Peyer's patch (tissue), 4 donors: ENCODE results near the gene UROC1. TPM values are rescaled to one million over a fixed set of nuclear protein-coding genes. Genes with fewer than 3 reads are reported as not detected.
"Not testable (repeated sequence)": the region's sequence is repeated elsewhere in the genome, so short reads cannot be mapped to it uniquely, and the experiment has no call there.

Source experiments
- DNase-seq, 3 donors: peaks; one replicate each; pipeline ENCODE4 v3.0.0-alpha.2; 2017 to 2019
- H3K27ac ChIP-seq, 4 donors: fragments of 200-600 bp; sonication (generic); one replicate each; pipeline ENCODE4 v1.5.1; 2016 to 2019
- H3K27me3 ChIP-seq, 2 donors: fragments of 200-600 bp; sonication (generic); one replicate each; pipeline ENCODE4 v1.5.1; 2019
- H3K36me3 ChIP-seq, 3 donors: fragments of 200-600 bp; sonication (generic); one replicate each; pipeline ENCODE4 v1.5.1; 2016 to 2019
- H3K4me1 ChIP-seq, 4 donors: fragments of 200-600 bp; sonication (generic); one replicate each; pipeline ENCODE4 v1.5.1; 2016 to 2019
- H3K4me3 ChIP-seq, 4 donors: fragments of 200-600 bp; sonication (generic); 1 replicate in 3 of 4; 2 replicates in 1 of 4; pipeline ENCODE4 v1.5.1; 2016 to 2019; ENCODE audit warnings: mild to moderate bottlenecking in 1 of 4
- H3K9me3 ChIP-seq, 4 donors: fragments of 200-600 bp; sonication (generic); one replicate each; pipeline ENCODE4 v1.5.1; 2016 to 2019; ENCODE audit warnings: mild to moderate bottlenecking in 1 of 4
- CTCF ChIP-seq, 6 experiments: fragments of 450-650 bp in 4 of 6; fragments of 200-600 bp in 2 of 6; sonication (generic) in 1 of 6; IDR thresholded peaks; one replicate each; pipeline ENCODE4 v1.5.1; 2017 to 2019; ENCODE audit warnings: antibody characterized with exemption in 6 of 6, mild to moderate bottlenecking in 3 of 6, moderate library complexity in 1 of 6
- POLR2A ChIP-seq, 2 donors: fragments of 450-650 bp; IDR thresholded peaks; one replicate each; pipeline ENCODE4 v1.5.1; 2017; ENCODE audit warnings: antibody characterized with exemption in 2 of 2, mild to moderate bottlenecking in 2 of 2, moderate library complexity in 2 of 2
- total RNA-seq, 4 donors: library from RNA; depleted of rRNA; stranded (reverse); fragments of >200 nt; gene quantifications; one replicate each; pipeline ENCODE4 v1.1.0, GENCODE V29; 2016

The UROC1 gene
- total RNA-seq, 4 donors from 2014 or later: not detected

- TF ChIP-seq CTCF (IDR thresholded peaks at IDR 0.05) (no peak), POLR2A (IDR thresholded peaks at IDR 0.05) (no peak)
- DNase-seq: peak in 1 of 3 donors; percentile 23
- Histone ChIP-seq H3K27me3 (no peaks in the 10 kb centered on the region), H3K9me3 (no peaks in the 10 kb centered on the region), H3K4me3 (no peak overlapping the region), H3K36me3 (no peaks in the 10 kb centered on the region), H3K27ac (no peak overlapping the region), H3K4me1 (no peaks in the 10 kb centered on the region)
Observed at GRCh38 chr3:126537116-126537729, 19.6 kb upstream of the UROC1 start.

- no peaks in the 10 kb centered on the region for H3K9me3 ChIP-seq
- DNase-seq: peak in 1 of 3 donors; percentile 11
- no peaks in the 10 kb centered on the region for H3K27me3 ChIP-seq
- no peaks in the 10 kb centered on the region for H3K36me3 ChIP-seq
- no peak overlapping the region for H3K4me3 ChIP-seq
- TF ChIP-seq CTCF (IDR thresholded peaks at IDR 0.05) (no peak), POLR2A (IDR thresholded peaks at IDR 0.05) (no peak)
- H3K4me1 ChIP-seq: no peaks in the 10 kb centered on the region
- H3K27ac ChIP-seq: no peak overlapping the region
Observed at GRCh38 chr3:126536126-126536525, 18.6 kb upstream of the UROC1 start.

GRCh38 chr3:126535636-126536035 lies 18.1 kb upstream of the UROC1 start:
- TF ChIP-seq CTCF (IDR thresholded peaks at IDR 0.05) (no peak), POLR2A (IDR thresholded peaks at IDR 0.05) (no peak)
- H3K4me1 ChIP-seq: no peaks in the 10 kb centered on the region
- no peak overlapping the region for H3K4me3 ChIP-seq
- peak in 1 of 3 donors; percentile 35 for DNase-seq
- H3K9me3 ChIP-seq: no peaks in the 10 kb centered on the region
- no peak overlapping the region for H3K27ac ChIP-seq
- no peaks in the 10 kb centered on the region for H3K36me3 ChIP-seq
- H3K27me3 ChIP-seq: no peaks in the 10 kb centered on the region

GRCh38 chr3:126534716-126535115 lies 17.1 kb upstream of the UROC1 start:
- not testable (repeated sequence) for DNase-seq, H3K36me3 ChIP-seq, H3K4me3 ChIP-seq, H3K9me3 ChIP-seq, H3K4me1 ChIP-seq, H3K27ac ChIP-seq, H3K27me3 ChIP-seq

GRCh38 chr3:126533506-126533905 lies 15.9 kb upstream of the UROC1 start:
- Histone ChIP-seq H3K4me3 (no peak overlapping the region), H3K27me3 (no peaks in the 10 kb centered on the region), H3K36me3 (no peaks in the 10 kb centered on the region), H3K9me3 (no peaks in the 10 kb centered on the region), H3K4me1 (no peaks in the 10 kb centered on the region), H3K27ac (no peak overlapping the region)
- DNase-seq: no peak
- TF ChIP-seq POLR2A (IDR thresholded peaks at IDR 0.05): no peak
- TF ChIP-seq CTCF (IDR thresholded peaks at IDR 0.05): no peak

- no peak for TF ChIP-seq POLR2A (IDR thresholded peaks at IDR 0.05)
- no peaks in the 10 kb centered on the region for H3K36me3 ChIP-seq
- no peak overlapping the region for H3K4me3 ChIP-seq
- no peaks in the 10 kb centered on the region for H3K9me3 ChIP-seq
- H3K27ac ChIP-seq: no peak overlapping the region
- no peak for DNase-seq
- no peaks in the 10 kb centered on the region for H3K4me1 ChIP-seq
- H3K27me3 ChIP-seq: no peaks in the 10 kb centered on the region
Observed at GRCh38 chr3:126531051-126531330, 13.4 kb upstream of the UROC1 start.
